Uterus (tissue), 2 donors: ENCODE measurements around the gene IGF2.

Source experiments
- POLR2A ChIP-seq, 2 donors: fragments of 450-650 bp; IDR thresholded peaks; one replicate each; pipeline ENCODE4 v1.6.1; 2016; ENCODE audit warnings: antibody characterized with exemption in 2 of 2, mild to moderate bottlenecking in 1 of 2, moderate library complexity in 1 of 2
- TF ChIP-seq, protein P1 (sequence below), 4 experiments: fragments of 200-600 bp in 2 of 4; fragments of 450-650 bp in 2 of 4; sonication (generic) in 2 of 4; IDR thresholded peaks; one replicate each; pipeline ENCODE4 v1.5.1; 2016 to 2019; ENCODE audit warnings: antibody characterized with exemption in 4 of 4, mild to moderate bottlenecking in 2 of 4, moderate library complexity in 1 of 4

DNA sequence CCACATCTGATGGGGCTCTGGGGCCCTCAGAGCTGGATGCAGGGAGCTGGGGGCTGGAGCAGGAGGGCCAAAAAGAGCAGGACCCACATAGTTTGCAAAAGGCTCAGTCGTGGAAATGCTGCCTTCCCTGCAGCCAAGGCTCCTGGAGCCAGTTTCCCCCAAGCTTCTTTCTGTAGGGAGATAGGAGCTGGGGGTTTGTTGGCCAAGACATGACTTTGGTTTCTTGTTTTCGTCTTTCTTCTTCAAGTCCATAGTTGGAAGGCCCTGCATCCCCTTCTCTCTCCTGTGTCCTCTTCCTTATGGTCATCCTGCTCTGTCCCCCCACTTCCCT, 36.3 kb downstream of the IGF2 start:
- TF ChIP-seq, protein P1, sequence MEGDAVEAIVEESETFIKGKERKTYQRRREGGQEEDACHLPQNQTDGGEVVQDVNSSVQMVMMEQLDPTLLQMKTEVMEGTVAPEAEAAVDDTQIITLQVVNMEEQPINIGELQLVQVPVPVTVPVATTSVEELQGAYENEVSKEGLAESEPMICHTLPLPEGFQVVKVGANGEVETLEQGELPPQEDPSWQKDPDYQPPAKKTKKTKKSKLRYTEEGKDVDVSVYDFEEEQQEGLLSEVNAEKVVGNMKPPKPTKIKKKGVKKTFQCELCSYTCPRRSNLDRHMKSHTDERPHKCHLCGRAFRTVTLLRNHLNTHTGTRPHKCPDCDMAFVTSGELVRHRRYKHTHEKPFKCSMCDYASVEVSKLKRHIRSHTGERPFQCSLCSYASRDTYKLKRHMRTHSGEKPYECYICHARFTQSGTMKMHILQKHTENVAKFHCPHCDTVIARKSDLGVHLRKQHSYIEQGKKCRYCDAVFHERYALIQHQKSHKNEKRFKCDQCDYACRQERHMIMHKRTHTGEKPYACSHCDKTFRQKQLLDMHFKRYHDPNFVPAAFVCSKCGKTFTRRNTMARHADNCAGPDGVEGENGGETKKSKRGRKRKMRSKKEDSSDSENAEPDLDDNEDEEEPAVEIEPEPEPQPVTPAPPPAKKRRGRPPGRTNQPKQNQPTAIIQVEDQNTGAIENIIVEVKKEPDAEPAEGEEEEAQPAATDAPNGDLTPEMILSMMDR (IDR thresholded peaks at IDR 0.05) = no peak
- no peak for TF ChIP-seq POLR2A (IDR thresholded peaks at IDR 0.05)
